SU-DHL-6 (cell line): Measurements from ENCODE around the gene FHAD1.

Experiments used
- CTCF ChIP-seq: fragments of 200-600 bp; sonication (generic); IDR thresholded peaks from one replicate; pipeline ENCODE4 v1.5.1; 2017; ENCODE audit warnings: antibody characterized with exemption, mild to moderate bottlenecking, low read length, moderate library complexity; ENCODE audit not compliant: insufficient read depth, poor library complexity, severe bottlenecking
- EZH2phosphoT487 ChIP-seq: fragments of 200-600 bp; sonication (generic), shearing (Covaris generic); conservative IDR thresholded peaks from 2 replicates; pipeline ENCODE4 v1.6.1; 2018; ENCODE audit warnings: mild to moderate bottlenecking, antibody characterized with exemption, low read length, moderate library complexity, mixed read lengths

GRCh38 chr1:15344800-15345704, 98.0 kb downstream of the FHAD1 start:
- TF ChIP-seq EZH2phosphoT487 (no peak), CTCF (no peak)
